HepG2 (cell line): ENCODE results near the gene PLCL2. TPM values are rescaled to one million over a fixed set of nuclear protein-coding genes. Genes with fewer than 3 reads are reported as not detected.

Experiments used
- ATAC-seq: fragments of 200-7000 bp; cut with Tn5 transposase; 3 replicates; pipeline ENCODE4 v1.9.1; 2020; ENCODE audit warnings: mild to moderate bottlenecking, moderate library complexity
- BruUV-seq: library from RNA; stranded (reverse); fragments of 400-500 nt; replicated peaks from 2 replicates; lab custom pipeline; 2021; lab: Mats Ljungman, UMichigan
- CTCF ChIA-PET: fragments of 300-600 bp; formaldehyde crosslinking; extraction: SDS; loops from one replicate; lab custom pipeline; 2021; ENCODE audit warnings: low total read pairs, inconsistent platforms, low intra/inter-chr PET ratio; lab: Yijun Ruan, JAX
- POLR2A ChIA-PET: fragments of 350-600 bp; sonication (Branson Sonifier 250); formaldehyde crosslinking; loops from one replicate; lab custom pipeline; 2020; ENCODE audit warnings: antibody characterized with exemption, inconsistent platforms; lab: Yijun Ruan, JAX
- DNase-seq: peaks from one replicate; pipeline ENCODE4 v3.0.0-alpha.2; 2015; ENCODE audit warnings: low spot score
- FAIRE-seq: peaks from 3 replicates; lab custom pipeline; 2011; peaks lifted over from hg19 to GRCh38; lab: Jason Lieb, UNC
- H2AFZ ChIP-seq: one replicate; pipeline ENCODE4 v1.6.1; 2011; ENCODE audit warnings: low read length, inconsistent platforms
- H3K27ac ChIP-seq: fragments of 300-600 bp; 3 replicates; pipeline ENCODE4 v1.8.0; 2011; ENCODE audit warnings: mixed run types, mild to moderate bottlenecking, mixed read lengths, low read length, inconsistent platforms; ENCODE audit not compliant: insufficient read depth; ENCODE audit errors: extremely low read length
- H3K27me3 ChIP-seq, 2 experiments: fragments of 200-600 bp in 1 of 2; 2 replicates in 1 of 2; 3 replicates in 1 of 2; pipeline versions ENCODE4 v1.6.0 to v1.8.0; 2011; ENCODE audit warnings: low read length in 2 of 2, mild to moderate bottlenecking in 2 of 2, moderate library complexity in 2 of 2, inconsistent platforms in 1 of 2; ENCODE audit not compliant: insufficient read depth in 2 of 2, control insufficient read depth in 1 of 2
- H3K36me3 ChIP-seq, 2 experiments: fragments of 200-600 bp in 1 of 2; replicated peaks in 1 of 2; 2 replicates in 1 of 2; 3 replicates in 1 of 2; pipeline versions ENCODE4 v1.5.1 to v1.8.0; 2011; ENCODE audit warnings: low read length in 2 of 2, inconsistent platforms in 1 of 2; ENCODE audit not compliant: insufficient read depth in 2 of 2, control insufficient read depth in 1 of 2
- H3K4me1 ChIP-seq: 2 replicates; pipeline ENCODE4 v1.5.1; 2012; ENCODE audit warnings: low read length, inconsistent platforms; ENCODE audit not compliant: insufficient read depth
- H3K4me2 ChIP-seq: 2 replicates; pipeline ENCODE4 v1.6.0; 2011; ENCODE audit warnings: low read depth, low read length, inconsistent platforms
- H3K4me3 ChIP-seq, 3 experiments: fragments of 200-600 bp in 1 of 3; sonication (generic), shearing (Covaris generic) in 1 of 3; replicated peaks in 1 of 3; 2 replicates each; pipeline ENCODE4 v1.5.1; 2011 to 2016; ENCODE audit warnings: low read length in 3 of 3, inconsistent platforms in 2 of 3, low read depth in 2 of 3, mild to moderate bottlenecking in 2 of 3, control low read depth in 1 of 3, mixed read lengths in 1 of 3; ENCODE audit not compliant: insufficient read depth in 1 of 3
- H3K79me2 ChIP-seq: one replicate; pipeline ENCODE4 v1.6.1; 2011; ENCODE audit warnings: low read length, inconsistent platforms; ENCODE audit not compliant: insufficient read depth
- H3K9ac ChIP-seq: 2 replicates; pipeline ENCODE4 v1.6.0; 2011; ENCODE audit warnings: mild to moderate bottlenecking, low read depth, low read length, inconsistent platforms; ENCODE audit not compliant: insufficient read depth
- H3K9me3 ChIP-seq: 2 replicates; pipeline ENCODE4 v1.5.1; 2012; ENCODE audit warnings: mild to moderate bottlenecking, low read length
- H4K20me1 ChIP-seq: 2 replicates; pipeline ENCODE4 v1.6.0; 2011; ENCODE audit warnings: inconsistent platforms, mild to moderate bottlenecking, low read length, moderate library complexity; ENCODE audit not compliant: insufficient read depth
- AGO2 ChIP-seq: fragments of 200-400 bp; formaldehyde crosslinking; optimal IDR thresholded peaks from 2 replicates; pipeline ENCODE3; 2017; ENCODE audit warnings: mild to moderate bottlenecking, low read depth, low read length, moderate library complexity
- CBX2 ChIP-seq, 2 experiments: fragments of 200-600 bp in 1 of 2; sonication (generic); formaldehyde crosslinking in 1 of 2; IDR thresholded peaks; 2 replicates each; pipeline versions ENCODE4 v1.7.0 to v1.8.1; 2018 to 2022; ENCODE audit warnings: low read depth in 2 of 2, low read length in 1 of 2, mild to moderate bottlenecking in 1 of 2, missing genetic modification reagents in 1 of 2
- ELF4 ChIP-seq: sonication (generic); formaldehyde crosslinking; IDR thresholded peaks from 2 replicates; pipeline ENCODE4 v1.5.0; 2020; ENCODE audit warnings: missing genetic modification reagents, mild to moderate bottlenecking, moderate library complexity, borderline replicate concordance
- MYPOP ChIP-seq: sonication (generic); formaldehyde crosslinking; IDR thresholded peaks from 2 replicates; pipeline ENCODE4 v1.8.1; 2023; ENCODE audit warnings: mild to moderate bottlenecking, moderate library complexity, missing genetic modification reagents
- PAWR ChIP-seq: sonication (generic); formaldehyde crosslinking; IDR thresholded peaks from 2 replicates; pipeline ENCODE4 v1.4.0; 2020; ENCODE audit warnings: missing genetic modification reagents, mild to moderate bottlenecking, borderline replicate concordance
- RELA ChIP-seq: sonication (generic); formaldehyde crosslinking; IDR thresholded peaks from 2 replicates; pipeline ENCODE4 v1.4.0; 2020; ENCODE audit warnings: missing genetic modification reagents
- SETDB1 ChIP-seq: sonication (generic); formaldehyde crosslinking; IDR thresholded peaks from 2 replicates; pipeline ENCODE4 v1.5.1; 2020; ENCODE audit warnings: missing genetic modification reagents, mild to moderate bottlenecking, borderline replicate concordance
- SPEN ChIP-seq: sonication (generic); formaldehyde crosslinking; IDR thresholded peaks from 2 replicates; pipeline ENCODE4 v1.5.1; 2020; ENCODE audit warnings: low read depth, mild to moderate bottlenecking, missing genetic modification reagents
- TAF15 ChIP-seq: fragments of 200-400 bp; formaldehyde crosslinking; IDR thresholded peaks from one replicate; pipeline ENCODE4 v1.6.1; 2018; ENCODE audit warnings: mild to moderate bottlenecking, low read depth, low read length; ENCODE audit not compliant: poor library complexity, severe bottlenecking
- TEAD3 ChIP-seq: optimal IDR thresholded peaks from 2 replicates; pipeline ENCODE3; 2016; ENCODE audit warnings: borderline replicate concordance
- WGBS: methylation state at CpG from one replicate; pipeline ENCODE4 v1.1.6; 2017; ENCODE audit warnings: low lambda C conversion rate; 5-methylcytosine and 5-hydroxymethylcytosine counted together
- in situ Hi-C: cut with HindIII; loops from 2 replicates; pipeline ENCODE4 v1.10.0; 2017; ENCODE audit warnings: low pct_unique_long_range_greater_than_20kb; ENCODE audit not compliant: extremely low pct_ligation_motif_present
- intact Hi-C: fragments of 100-400 bp; cut with micrococcal nuclease; formaldehyde crosslinking; loops from one replicate; pipeline ENCODE4 v1.10.0; 2022; ENCODE audit not compliant: unreplicated experiment
- polyA plus RNA-seq, 8 experiments: library from polyadenylated mRNA; depleted of rRNA in 3 of 8; stranded (reverse) in 7 of 8; unstranded in 1 of 8; fragments of >200 nt; fragmentation: Illumina TruSeq in 4 of 8; extraction: Trizol in 4 of 8; gene quantifications; 2 replicates each; pipeline versions ENCODE4 v1.2.1 to v1.2.3, GENCODE V29; 2011 to 2016; ENCODE audit warnings: low read depth in 4 of 8, missing spikeins in 1 of 8, mixed read lengths in 1 of 8; ENCODE audit not compliant: insufficient read depth in 1 of 8
- total RNA-seq, 5 experiments: library from RNA; depleted of rRNA; stranded (reverse); fragments of >200 nt; fragmentation: Illumina TruSeq; extraction: Trizol; gene quantifications; 2 replicates each; pipeline ENCODE4 v1.2.3, GENCODE V29; 2016; ENCODE audit warnings: low read depth in 1 of 5
- TF ChIP-seq, protein P1 (sequence below): IDR thresholded peaks from 2 replicates; pipeline ENCODE4 v1.6.1; 2012; ENCODE audit warnings: low read length, improper control_type of control experiment

The PLCL2 gene
- total and polyA plus RNA-seq, 2 of the 13 experiments (the other 11 are each of a cell fraction or from before 2014, with no cell fraction given) = not detected

DNA sequence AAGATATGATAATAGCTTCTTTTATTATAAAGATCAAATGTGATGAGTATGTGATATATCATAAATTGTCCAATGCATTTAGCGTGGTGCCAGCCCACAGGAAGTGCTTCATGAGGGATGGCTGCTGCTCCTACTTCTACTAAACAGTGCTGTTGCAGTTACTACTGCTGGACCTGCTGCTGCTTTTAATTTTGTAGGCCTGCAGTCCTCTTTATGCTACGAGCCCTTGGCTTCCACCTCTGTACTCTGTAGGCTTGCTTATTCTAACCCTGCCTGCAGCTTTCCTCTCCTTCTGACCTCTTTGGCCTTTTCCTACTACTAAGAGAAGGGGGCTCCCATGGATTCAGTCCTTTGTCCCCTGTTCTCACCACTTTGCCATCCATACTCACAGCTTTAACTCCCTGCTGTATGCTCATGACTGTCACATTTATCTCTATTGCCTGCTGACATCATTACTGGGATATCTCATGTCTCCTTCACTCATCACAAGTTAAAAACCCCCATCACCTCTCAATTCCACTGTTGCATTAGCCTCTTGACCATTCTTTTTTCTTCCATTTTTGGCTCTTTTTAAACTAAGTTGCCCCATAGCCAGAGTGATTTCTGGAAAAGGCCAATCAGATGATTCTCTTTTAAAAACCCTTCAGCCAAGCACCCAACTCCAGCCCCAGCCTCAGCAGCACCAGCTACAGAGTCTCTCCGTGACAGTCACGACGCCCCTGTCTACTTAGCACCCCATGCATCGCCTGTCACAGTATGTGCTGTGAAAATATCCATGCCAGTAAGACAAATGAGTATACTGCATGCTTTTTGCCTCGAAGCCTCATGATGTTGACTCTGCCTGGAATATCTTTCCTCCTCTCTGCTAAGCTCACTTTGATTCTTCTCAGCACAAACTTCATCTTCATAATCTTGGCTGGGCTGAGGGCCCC, 56.3 kb downstream of the PLCL2 start:
- H3K36me3 ChIP-seq = no peaks in the 10 kb centered on the region
- in situ Hi-C loops = no loop called here
- H3K9me3 ChIP-seq = no peaks in the 10 kb centered on the region
- H3K4me2 ChIP-seq = no peak overlapping the region
- H3K4me3 ChIP-seq = no peak overlapping the region
- H3K79me2 ChIP-seq = no peaks in the 10 kb centered on the region
- no peak overlapping the region for H3K27ac ChIP-seq
- ATAC-seq (no peak), DNase-seq (no peak), FAIRE-seq (no peak)
- POLR2A ChIA-PET = no interaction called here
- no peak overlapping the region for H3K9ac ChIP-seq
- H2AFZ ChIP-seq = no peak overlapping the region
- no peaks in the 10 kb centered on the region for H3K4me1 ChIP-seq
- 0% methylated on average over 7 of the region's 7 CpGs for WGBS
- peaks cover 0 to 21% of the 10 kb centered on the region in 2 experiments; a peak in 4 of 5 replicates for H3K27me3 ChIP-seq
- TF ChIP-seq, protein P1, sequence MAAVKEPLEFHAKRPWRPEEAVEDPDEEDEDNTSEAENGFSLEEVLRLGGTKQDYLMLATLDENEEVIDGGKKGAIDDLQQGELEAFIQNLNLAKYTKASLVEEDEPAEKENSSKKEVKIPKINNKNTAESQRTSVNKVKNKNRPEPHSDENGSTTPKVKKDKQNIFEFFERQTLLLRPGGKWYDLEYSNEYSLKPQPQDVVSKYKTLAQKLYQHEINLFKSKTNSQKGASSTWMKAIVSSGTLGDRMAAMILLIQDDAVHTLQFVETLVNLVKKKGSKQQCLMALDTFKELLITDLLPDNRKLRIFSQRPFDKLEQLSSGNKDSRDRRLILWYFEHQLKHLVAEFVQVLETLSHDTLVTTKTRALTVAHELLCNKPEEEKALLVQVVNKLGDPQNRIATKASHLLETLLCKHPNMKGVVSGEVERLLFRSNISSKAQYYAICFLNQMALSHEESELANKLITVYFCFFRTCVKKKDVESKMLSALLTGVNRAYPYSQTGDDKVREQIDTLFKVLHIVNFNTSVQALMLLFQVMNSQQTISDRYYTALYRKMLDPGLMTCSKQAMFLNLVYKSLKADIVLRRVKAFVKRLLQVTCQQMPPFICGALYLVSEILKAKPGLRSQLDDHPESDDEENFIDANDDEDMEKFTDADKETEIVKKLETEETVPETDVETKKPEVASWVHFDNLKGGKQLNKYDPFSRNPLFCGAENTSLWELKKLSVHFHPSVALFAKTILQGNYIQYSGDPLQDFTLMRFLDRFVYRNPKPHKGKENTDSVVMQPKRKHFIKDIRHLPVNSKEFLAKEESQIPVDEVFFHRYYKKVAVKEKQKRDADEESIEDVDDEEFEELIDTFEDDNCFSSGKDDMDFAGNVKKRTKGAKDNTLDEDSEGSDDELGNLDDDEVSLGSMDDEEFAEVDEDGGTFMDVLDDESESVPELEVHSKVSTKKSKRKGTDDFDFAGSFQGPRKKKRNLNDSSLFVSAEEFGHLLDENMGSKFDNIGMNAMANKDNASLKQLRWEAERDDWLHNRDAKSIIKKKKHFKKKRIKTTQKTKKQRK = no peak
- TF ChIP-seq RELA (CRISPR knock-in tag) (no peak), TEAD3 (CRISPR knock-in tag) (no peak), MYPOP (CRISPR knock-in tag) (no peak), SPEN (CRISPR knock-in tag) (no peak), ELF4 (CRISPR knock-in tag) (no peak), SETDB1 (no peak), TAF15 (no peak), CBX2 (IDR thresholded peaks at IDR 0.05; ENCODE audit: low read depth, low read length) (no peak), CBX2 (CRISPR knock-in tag; IDR thresholded peaks at IDR 0.05; ENCODE audit: low read depth) (no peak), PAWR (CRISPR knock-in tag) (no peak), AGO2 (no peak)
- no peaks in the 10 kb centered on the region for H4K20me1 ChIP-seq
- CTCF ChIA-PET = no interaction called here
- BruUV-seq = no TSS peak
- intact Hi-C loops = no loop called here
